ENCODE measurements around the gene PRSS2.
"Not testable (repeated sequence)": the region's sequence is repeated elsewhere in the genome, so short reads cannot be mapped to it uniquely, and the experiment has no call there.

Gene PRSS2

DNA sequence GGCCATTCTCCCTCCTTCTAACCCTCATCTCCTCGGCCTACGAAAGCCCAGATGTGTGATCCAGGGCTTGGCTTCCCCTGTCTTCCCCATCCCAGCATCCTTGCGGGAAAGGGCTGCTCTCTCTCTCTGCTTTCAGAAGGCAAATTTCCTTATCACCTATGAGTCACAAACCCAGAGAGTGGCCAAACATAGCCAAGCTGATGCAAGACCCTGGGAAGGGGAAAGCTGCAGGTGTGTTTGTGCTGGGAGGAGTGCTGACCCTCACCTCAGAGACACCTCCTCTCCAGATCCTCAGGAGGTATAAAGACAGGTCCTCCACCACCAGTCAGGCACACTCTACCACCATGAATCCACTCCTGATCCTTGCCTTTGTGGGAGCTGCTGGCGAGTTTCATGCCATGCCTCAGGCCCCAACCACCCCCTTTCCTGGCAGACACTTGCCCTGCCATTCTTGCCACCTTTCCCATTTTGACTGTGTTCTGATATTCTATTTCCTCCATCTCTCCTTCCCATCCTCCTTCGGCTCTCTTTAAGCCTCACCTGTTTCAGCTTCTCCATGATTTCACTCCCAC, 10.6 kb upstream of the PRSS2 start:
- DNase-seq = no peak

- DNase-seq = not testable (repeated sequence)
Measured at GRCh38 chr7:142761606-142762005, 9.2 kb upstream of the PRSS2 start.

DNA sequence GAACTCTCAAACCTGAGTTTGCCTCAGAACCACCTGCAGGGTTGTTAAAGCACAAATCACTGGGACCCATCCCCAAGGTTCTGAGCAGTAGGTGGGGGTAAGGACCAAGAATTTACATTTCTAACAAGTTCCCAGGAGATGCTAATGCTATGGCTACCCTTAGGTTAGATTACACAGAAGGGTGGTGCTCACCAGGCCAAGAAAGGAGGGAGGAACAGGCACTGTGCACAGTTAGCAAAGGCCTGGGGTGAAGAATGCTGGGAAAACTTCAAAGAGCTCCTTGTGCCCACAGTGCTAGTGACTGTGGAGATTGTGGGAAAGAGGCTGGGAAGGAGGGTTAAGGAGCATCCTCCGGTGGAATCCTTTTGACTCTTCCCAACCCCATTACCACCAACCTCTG, 8.7 kb upstream of the PRSS2 start:
- DNase-seq = no peak

DNA sequence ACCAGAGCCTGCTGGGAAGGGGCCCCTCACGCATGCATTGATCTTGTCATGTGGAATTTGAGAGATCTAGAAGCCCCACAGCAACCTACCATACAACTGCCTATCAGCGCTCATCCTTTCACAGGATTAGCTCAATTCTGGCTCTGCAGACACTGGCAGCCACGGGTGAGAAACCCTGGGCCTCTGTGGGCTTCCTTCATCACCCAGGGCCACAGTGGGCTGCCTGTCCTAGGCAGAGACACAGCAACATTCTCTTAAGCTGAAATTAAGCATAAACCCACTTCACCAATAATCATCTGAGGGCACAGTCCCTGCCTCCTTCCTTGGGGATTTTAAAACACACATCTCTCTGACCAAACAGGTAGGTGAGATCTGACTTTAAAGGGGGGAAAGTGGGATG, 3.3 kb upstream of the PRSS2 start:
- no peak for DNase-seq

GRCh38 chr7:142767861-142768260, 2.9 kb upstream of the PRSS2 start:
- DNase-seq = no peak

GRCh38 chr7:142768885-142769284, 1.9 kb upstream of the PRSS2 start:
- not testable (repeated sequence) for DNase-seq

- DNase-seq = no peak
Measured at GRCh38 chr7:142771353-142771723, 568 bp downstream of the PRSS2 start.

GRCh38 chr7:142772051-142772450, 1.3 kb downstream of the PRSS2 start:
- no peak for DNase-seq

DNA sequence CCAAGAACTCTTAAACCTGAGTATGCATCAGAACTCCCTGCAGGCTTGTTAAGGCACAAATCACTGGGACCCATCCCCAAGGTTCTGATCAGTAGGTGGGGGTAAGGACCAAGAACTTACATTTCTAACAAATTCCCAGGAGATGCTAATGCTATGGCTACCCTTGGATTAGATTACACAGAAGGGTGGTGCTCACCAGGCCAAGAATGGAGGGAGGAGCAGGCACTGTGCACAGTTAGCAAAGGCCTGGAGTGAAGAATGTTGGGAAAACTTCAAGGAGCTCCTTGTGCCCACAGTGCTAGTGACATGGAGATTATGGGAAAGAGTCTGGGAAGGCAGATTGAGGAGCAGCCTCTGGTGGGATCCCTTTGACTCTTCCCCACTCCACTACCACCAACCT, 1.9 kb downstream of the PRSS2 start:
- no peak for DNase-seq

- DNase-seq = no peak
Measured at GRCh38 chr7:142773230-142773629, 2.5 kb downstream of the PRSS2 start.

DNA sequence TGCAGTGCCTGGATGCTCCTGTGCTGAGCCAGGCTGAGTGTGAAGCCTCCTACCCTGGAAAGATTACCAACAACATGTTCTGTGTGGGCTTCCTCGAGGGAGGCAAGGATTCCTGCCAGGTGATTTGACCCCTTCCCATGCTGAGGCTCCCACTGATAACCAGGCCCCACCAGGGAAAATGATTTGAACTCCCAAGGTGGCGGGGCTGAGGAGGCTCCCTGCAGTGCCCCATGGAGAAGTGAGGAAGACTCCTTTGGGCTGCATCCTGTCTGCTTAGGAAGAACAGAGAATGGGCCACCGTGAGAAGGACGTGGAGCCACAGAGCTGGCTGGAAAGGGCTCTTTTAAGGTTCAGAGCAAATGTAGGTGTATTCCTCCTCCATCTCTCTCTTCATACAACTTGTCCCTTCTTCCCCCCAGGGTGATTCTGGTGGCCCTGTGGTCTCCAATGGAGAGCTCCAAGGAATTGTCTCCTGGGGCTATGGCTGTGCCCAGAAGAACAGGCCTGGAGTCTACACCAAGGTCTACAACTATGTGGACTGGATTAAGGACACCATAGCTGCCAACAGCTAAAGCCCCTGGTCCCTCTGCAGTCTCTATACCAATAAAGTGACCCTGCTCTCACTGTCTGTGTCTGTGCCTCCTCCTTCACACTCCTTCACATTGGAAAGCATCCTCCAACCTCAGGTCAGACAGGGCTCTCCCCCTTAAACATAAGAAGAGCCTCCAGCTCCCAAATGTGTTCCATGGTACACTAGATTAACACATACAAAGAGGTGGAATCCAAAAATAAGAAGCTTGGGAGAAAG, 3.4 kb downstream of the PRSS2 start:
- no peak for DNase-seq

DNA sequence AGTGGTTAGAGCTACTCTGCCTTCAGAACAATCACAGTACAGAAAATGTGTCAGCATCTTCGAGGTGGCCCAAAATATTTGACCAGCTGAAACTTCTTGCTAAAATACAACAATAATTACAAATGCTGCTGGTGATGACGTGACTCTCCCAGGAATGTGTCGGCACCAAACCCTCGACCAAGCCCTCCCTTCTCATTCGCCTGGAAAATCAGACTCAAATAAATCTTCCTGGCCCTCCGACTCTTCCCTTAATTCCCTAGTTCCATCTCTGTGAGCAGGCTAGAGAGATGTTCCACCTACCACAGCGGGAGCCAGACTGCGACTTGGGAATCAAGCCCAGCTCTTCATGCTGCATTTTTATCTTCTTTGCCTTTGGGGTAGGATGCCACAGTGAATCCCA, 4.1 kb downstream of the PRSS2 start:
- no peak for DNase-seq

GRCh38 chr7:142775351-142776115, 4.8 kb downstream of the PRSS2 start:
- not testable (repeated sequence) for DNase-seq

DNA sequence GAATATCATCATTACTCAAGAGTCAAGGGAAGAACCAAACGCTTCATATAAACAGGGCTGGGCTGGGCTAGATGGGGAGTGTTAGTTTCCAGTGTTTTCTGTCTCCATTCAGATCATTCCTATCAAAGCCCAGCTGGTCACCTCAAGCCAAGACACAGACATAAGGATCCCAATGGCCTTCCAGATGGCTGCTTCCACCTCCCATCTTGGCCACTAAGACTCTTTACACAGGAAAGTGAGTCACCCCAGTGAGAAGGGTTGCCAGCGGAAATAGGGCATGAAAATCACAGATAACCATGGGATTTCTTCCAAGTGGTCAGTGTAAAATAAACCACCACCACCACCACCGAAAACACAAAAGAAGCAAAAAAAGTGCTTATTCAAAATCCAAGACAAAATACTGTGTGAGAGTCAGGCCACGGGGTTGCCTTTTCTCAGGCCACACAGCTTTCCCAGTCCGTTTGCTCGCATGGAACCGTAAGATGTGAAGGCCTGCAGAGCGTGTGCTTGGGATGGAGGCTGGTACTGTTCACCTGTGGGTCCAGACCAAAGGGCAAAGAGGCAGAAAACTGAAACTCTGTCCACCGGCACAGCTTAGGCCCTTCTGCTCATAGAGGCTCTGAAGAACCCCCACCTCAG, 5.6 kb downstream of the PRSS2 start:
- no peak for DNase-seq

DNA sequence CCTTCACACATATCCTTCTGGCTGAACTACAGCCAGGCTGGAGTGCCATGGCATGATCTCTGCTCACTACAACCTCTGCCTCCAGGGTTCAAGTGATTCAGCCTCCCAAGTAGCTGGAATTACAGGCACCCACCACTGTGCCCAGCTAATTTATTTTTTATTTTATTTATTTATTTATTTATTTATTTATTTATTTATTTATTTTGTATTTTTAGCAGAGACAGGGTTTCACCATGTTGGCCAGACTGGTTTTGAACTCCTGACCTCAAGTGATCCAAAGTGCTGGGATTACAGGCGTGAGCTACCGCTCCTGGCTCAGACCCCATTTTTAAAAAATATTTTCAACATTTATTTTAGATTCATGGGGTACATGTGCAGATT, 6.1 kb downstream of the PRSS2 start:
- not testable (repeated sequence) for DNase-seq

GRCh38 chr7:142777318-142777717, 6.5 kb downstream of the PRSS2 start:
- DNase-seq = no peak

GRCh38 chr7:142782922-142783900, 12.4 kb downstream of the PRSS2 start:
- no peak for DNase-seq

DNA sequence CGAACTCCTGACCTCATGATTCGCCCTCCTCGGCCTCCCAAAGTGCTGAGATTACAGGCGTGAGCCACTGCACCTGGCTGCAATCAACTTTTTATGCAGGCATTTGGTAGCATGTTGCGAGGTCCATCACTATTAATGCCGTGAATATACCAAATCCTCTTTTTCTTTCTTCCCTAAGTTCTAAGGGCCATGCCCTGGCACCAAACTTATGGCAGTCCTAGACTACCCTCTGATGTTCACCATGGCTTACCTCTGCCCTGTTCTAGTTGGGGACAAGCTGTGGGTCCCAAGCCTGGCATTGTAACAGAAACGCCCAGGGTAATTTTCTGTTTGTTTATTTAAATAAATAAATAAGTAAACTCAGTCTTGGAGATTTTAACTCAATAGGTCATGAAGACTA, 13.3 kb downstream of the PRSS2 start:
- no peak for DNase-seq

- DNase-seq = no peak
Measured at GRCh38 chr7:142784716-142785115, 13.9 kb downstream of the PRSS2 start.

- no peak for DNase-seq
Measured at GRCh38 chr7:142785841-142786250, 15.1 kb downstream of the PRSS2 start.

GRCh38 chr7:142787034-142787768, 16.4 kb downstream of the PRSS2 start:
- DNase-seq = no peak

DNA sequence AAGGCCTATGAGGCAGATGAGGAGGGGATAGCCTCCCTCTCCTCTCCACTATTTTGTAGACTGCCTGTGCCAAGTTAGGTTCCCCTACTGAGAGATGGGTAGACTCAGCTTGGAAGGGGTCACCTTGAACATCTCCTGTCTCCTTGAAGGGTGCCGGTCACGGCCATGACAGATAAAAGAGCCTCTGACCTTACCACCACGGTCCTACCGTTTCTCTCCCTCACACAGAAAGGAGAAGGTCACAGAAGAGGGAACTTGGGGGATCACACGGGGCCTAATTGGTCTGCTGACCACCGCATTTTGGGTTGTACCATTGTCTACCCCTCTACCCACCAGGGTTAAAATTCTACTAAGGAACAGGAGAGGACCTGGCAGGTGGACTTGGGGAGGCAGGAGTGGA, 17.0 kb downstream of the PRSS2 start:
- DNase-seq = no peak
